ENCODE measurements around the gene RFX8.
A peak's percentile ranks its signal among the peaks of the same experiment; 100 is the strongest.

Gene RFX8

GRCh38 chr2:101398116-101398821 lies 76.6 kb downstream of the RFX8 start:
- H3K27me3 ChIP-seq (ENCODE audit: control insufficient read depth, insufficient read depth, low read length) = no peaks in the 10 kb centered on the region
- H3K36me3 ChIP-seq (ENCODE audit: control insufficient read depth, insufficient read depth, low read length) = no peaks in the 10 kb centered on the region
- H3K9me3 ChIP-seq (ENCODE audit: control insufficient read depth, insufficient read depth, low read length) = no peaks in the 10 kb centered on the region
- H3K9ac ChIP-seq (ENCODE audit: low read depth, low read length) = no peak overlapping the region
- no peak overlapping the region for H3K27ac ChIP-seq (ENCODE audit: low read depth, low read length)
- no peak overlapping the region for H3K4me3 ChIP-seq (ENCODE audit: low read depth, low read length)
- H3K4me1 ChIP-seq (ENCODE audit: control insufficient read depth, insufficient read depth, low read length) = peaks cover 4% of the 10 kb centered on the region

DNA sequence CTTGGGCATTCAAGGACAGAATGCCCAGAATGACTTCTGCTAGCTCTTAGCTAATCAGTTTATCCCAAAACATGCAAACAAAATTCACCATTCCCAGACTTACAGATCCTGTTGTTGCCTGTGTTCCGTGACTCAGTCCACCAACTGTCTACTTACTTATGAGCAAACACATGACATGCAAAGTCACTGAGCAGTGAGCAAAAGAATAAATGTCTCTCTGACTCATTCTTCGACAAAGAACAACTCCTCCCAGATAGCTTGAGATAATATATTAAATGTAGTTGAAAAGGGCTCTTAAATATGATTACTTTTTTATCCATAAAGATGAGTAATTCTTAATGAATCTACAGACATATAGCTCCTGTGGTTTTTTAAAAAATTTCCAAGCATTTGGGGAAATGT lies 78.6 kb downstream of the RFX8 start:
- H3K4me3 ChIP-seq (ENCODE audit: low read depth, low read length) = no peak overlapping the region
- no peaks in the 10 kb centered on the region for H3K36me3 ChIP-seq (ENCODE audit: control insufficient read depth, insufficient read depth, low read length)
- no peaks in the 10 kb centered on the region for H3K9me3 ChIP-seq (ENCODE audit: control insufficient read depth, insufficient read depth, low read length)
- H3K27ac ChIP-seq (ENCODE audit: low read depth, low read length) = no peak overlapping the region
- no peak overlapping the region for H3K9ac ChIP-seq (ENCODE audit: low read depth, low read length)
- H3K4me1 ChIP-seq (ENCODE audit: control insufficient read depth, insufficient read depth, low read length) = peaks cover 4% of the 10 kb centered on the region
- H3K27me3 ChIP-seq (ENCODE audit: control insufficient read depth, insufficient read depth, low read length) = no peaks in the 10 kb centered on the region

GRCh38 chr2:101395545-101396315 lies 79.2 kb downstream of the RFX8 start:
- H3K9ac ChIP-seq (ENCODE audit: low read depth, low read length) = no peak overlapping the region
- no peak overlapping the region for H3K4me3 ChIP-seq (ENCODE audit: low read depth, low read length)
- no peak overlapping the region for H3K27ac ChIP-seq (ENCODE audit: low read depth, low read length)
- H3K27me3 ChIP-seq (ENCODE audit: control insufficient read depth, insufficient read depth, low read length) = no peaks in the 10 kb centered on the region
- peaks cover 4% of the 10 kb centered on the region for H3K4me1 ChIP-seq (ENCODE audit: control insufficient read depth, insufficient read depth, low read length)
- no peaks in the 10 kb centered on the region for H3K36me3 ChIP-seq (ENCODE audit: control insufficient read depth, insufficient read depth, low read length)
- H3K9me3 ChIP-seq (ENCODE audit: control insufficient read depth, insufficient read depth, low read length) = no peaks in the 10 kb centered on the region

GRCh38 chr2:101388232-101388631 lies 86.7 kb downstream of the RFX8 start:
- peaks cover 7% of the 10 kb centered on the region; the same call in 1 of the 2 replicates for H3K4me1 ChIP-seq (ENCODE audit: control insufficient read depth, insufficient read depth, low read length)
- H3K36me3 ChIP-seq (ENCODE audit: control insufficient read depth, insufficient read depth, low read length) = no peaks in the 10 kb centered on the region
- peak overlapping the region; percentile 20 for H3K27ac ChIP-seq (ENCODE audit: low read depth, low read length)
- H3K9me3 ChIP-seq (ENCODE audit: control insufficient read depth, insufficient read depth, low read length) = no peaks in the 10 kb centered on the region
- no peak overlapping the region for H3K9ac ChIP-seq (ENCODE audit: low read depth, low read length)
- no peak overlapping the region for H3K4me3 ChIP-seq (ENCODE audit: low read depth, low read length)
- H3K27me3 ChIP-seq (ENCODE audit: control insufficient read depth, insufficient read depth, low read length) = peaks cover 44% of the 10 kb centered on the region

DNA sequence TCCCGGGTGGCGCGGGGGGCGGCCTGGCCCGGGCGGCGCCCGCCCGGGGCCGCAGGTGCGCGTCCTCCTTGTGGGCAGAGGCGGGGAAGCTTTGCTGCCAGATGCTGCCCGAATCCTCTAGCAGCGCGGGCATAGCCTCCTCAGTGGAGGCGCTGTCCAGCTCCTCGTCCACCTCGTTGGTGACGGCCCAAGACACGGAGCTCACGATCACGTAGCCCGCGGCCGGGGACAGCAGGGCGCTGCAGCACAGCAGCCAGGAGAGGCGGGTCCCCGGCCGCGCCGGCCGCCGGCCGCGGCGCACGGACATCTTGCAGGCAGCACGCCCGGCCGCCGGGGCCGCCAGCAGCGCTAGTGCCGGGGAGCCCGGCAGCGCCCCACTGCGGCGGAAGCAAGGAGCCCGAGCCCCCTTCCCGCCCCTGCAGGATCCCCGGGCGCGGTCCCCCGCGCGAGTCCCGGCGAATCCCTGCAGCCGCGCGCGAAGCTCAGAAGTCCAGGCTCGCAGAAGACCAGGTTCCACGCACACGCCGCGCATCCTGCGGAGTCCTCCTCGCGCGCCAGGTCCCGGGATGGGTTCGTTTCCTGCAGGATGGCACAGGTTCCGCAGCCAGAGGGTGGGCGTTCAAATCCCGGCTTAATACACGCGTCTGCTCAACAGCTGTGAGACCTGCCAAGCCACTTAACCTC lies 87.6 kb downstream of the RFX8 start, which contains the start of gene CREG2:
CREG2 (minus strand) TSS at position 353 of the 684 bp plus-strand sequence; CDS start at position 307, 46 bp downstream.
- Histone ChIP-seq H3K9me3 (ENCODE audit: control insufficient read depth, insufficient read depth, low read length) (no peaks in the 10 kb centered on the region), H3K9ac (ENCODE audit: low read depth, low read length) (0 out of 2 replicates have a peak within 1 kb of the TSS, but pooled peaks have one; percentile 12), H3K27ac (ENCODE audit: low read depth, low read length) (peak within 1 kb of the TSS; percentile 20), H3K27me3 (ENCODE audit: control insufficient read depth, insufficient read depth, low read length) (peaks cover 44% of the 10 kb centered on the region), H3K4me1 (ENCODE audit: control insufficient read depth, insufficient read depth, low read length) (peaks cover 7% of the 10 kb centered on the region; the same call in 1 of the 2 replicates), H3K4me3 (ENCODE audit: low read depth, low read length) (peak within 1 kb of the TSS; percentile 83), H3K36me3 (ENCODE audit: control insufficient read depth, insufficient read depth, low read length) (no peaks in the 10 kb centered on the region)

DNA sequence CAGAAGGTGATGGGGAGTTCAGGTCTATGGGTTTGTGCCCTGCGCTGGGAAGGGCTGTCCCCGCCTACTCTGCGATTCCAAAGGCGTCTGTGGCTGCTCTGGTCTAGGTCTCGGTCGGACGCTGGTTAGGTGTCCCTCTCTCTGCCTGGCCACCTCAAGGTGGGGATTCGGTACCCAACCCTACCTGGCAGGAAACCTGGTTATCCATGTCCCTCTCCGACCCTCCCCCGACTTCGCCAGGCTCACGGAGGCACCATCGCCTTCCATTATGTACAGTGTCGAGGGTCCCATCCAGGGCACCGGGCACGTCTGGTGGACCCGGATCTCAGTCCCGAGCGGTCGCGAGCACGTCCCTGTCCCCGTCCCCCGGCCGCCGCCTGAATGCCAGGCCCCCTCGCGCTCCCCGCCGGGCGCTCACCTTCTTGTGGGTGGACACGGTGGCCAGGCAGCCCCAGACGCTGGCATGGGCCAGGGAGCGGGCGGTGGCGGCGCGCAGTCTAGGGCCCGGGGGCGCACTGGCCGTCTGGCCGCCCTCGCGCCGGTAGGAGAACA lies 88.2 kb downstream of the RFX8 start:
- H3K4me3 ChIP-seq (ENCODE audit: low read depth, low read length) = peak overlapping the region; percentile 83
- H3K27ac ChIP-seq (ENCODE audit: low read depth, low read length) = no peak overlapping the region
- peaks cover 44% of the 10 kb centered on the region for H3K27me3 ChIP-seq (ENCODE audit: control insufficient read depth, insufficient read depth, low read length)
- H3K36me3 ChIP-seq (ENCODE audit: control insufficient read depth, insufficient read depth, low read length) = no peaks in the 10 kb centered on the region
- H3K4me1 ChIP-seq (ENCODE audit: control insufficient read depth, insufficient read depth, low read length) = peaks cover 7% of the 10 kb centered on the region; the same call in 1 of the 2 replicates
- no peaks in the 10 kb centered on the region for H3K9me3 ChIP-seq (ENCODE audit: control insufficient read depth, insufficient read depth, low read length)
- H3K9ac ChIP-seq (ENCODE audit: low read depth, low read length) = 0 out of 2 replicates have a peak overlapping the region, but pooled peaks have one; percentile 12

DNA sequence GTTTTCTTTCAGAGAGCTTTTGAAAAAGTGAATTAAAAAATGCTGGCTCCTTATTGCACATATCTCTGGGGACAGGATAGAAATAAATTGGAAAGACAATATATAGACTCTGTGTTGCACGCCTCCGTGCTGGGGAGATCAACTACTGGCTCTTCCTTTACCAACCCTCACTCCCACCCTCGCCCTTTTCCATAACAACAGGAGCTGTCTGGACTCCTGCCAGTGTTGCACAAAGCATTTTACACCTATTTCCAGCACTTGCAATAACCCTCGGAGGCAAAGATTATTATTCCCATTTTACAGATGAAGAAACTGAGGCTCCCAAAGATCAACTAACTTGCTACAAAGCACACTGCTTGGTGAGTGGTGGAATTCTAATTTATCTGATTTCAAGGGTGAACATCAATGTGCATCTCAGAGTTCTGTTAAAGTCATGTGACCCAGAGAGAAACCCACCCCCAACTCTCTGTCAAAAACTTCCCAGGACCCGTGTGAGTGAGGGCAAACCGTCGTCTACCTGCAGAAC lies 91.8 kb downstream of the RFX8 start:
- Histone ChIP-seq H3K9me3 (ENCODE audit: control insufficient read depth, insufficient read depth, low read length) (no peaks in the 10 kb centered on the region), H3K36me3 (ENCODE audit: control insufficient read depth, insufficient read depth, low read length) (no peaks in the 10 kb centered on the region), H3K27me3 (ENCODE audit: control insufficient read depth, insufficient read depth, low read length) (peaks cover 38% of the 10 kb centered on the region), H3K27ac (ENCODE audit: low read depth, low read length) (no peak overlapping the region), H3K4me3 (ENCODE audit: low read depth, low read length) (no peak overlapping the region), H3K9ac (ENCODE audit: low read depth, low read length) (no peak overlapping the region), H3K4me1 (ENCODE audit: control insufficient read depth, insufficient read depth, low read length) (peaks cover 7% of the 10 kb centered on the region; the same call in 1 of the 2 replicates)

- Histone ChIP-seq H3K36me3 (ENCODE audit: control insufficient read depth, insufficient read depth, low read length) (no peaks in the 10 kb centered on the region), H3K9me3 (ENCODE audit: control insufficient read depth, insufficient read depth, low read length) (no peaks in the 10 kb centered on the region), H3K27me3 (ENCODE audit: control insufficient read depth, insufficient read depth, low read length) (peaks cover 31% of the 10 kb centered on the region), H3K27ac (ENCODE audit: low read depth, low read length) (no peak overlapping the region), H3K4me1 (ENCODE audit: control insufficient read depth, insufficient read depth, low read length) (peaks cover 7% of the 10 kb centered on the region; the same call in 1 of the 2 replicates), H3K9ac (ENCODE audit: low read depth, low read length) (no peak overlapping the region), H3K4me3 (ENCODE audit: low read depth, low read length) (no peak overlapping the region)
Observed at GRCh38 chr2:101382442-101382841, 92.5 kb downstream of the RFX8 start.

DNA sequence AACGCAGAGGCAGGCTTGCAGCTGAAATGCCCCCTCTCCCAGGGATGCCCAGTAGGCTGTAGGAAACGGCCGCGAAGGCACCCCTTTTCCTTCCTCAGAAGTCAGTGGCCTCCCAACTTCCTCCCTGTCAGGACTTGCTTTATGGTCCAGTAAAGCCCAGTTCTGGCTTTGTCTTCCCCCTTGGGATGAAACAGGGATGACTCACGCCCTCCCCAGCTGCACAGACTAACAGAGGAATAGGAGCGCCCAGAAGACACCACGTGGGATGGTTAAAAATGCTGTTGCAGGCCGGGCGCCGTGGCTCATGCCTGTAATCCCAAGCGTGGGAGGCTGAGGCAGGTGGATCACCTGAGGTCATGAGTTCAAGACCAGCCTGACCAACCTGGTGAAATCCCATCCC lies 94.5 kb downstream of the RFX8 start:
- no peak overlapping the region for H3K9ac ChIP-seq (ENCODE audit: low read depth, low read length)

GRCh38 chr2:101379091-101379490 lies 95.8 kb downstream of the RFX8 start:
- Histone ChIP-seq H3K4me1 (ENCODE audit: control insufficient read depth, insufficient read depth, low read length) (no peaks in the 10 kb centered on the region; the same call in 1 of the 2 replicates), H3K4me3 (ENCODE audit: low read depth, low read length) (no peak overlapping the region), H3K9me3 (ENCODE audit: control insufficient read depth, insufficient read depth, low read length) (no peaks in the 10 kb centered on the region), H3K27me3 (ENCODE audit: control insufficient read depth, insufficient read depth, low read length) (no peaks in the 10 kb centered on the region), H3K9ac (ENCODE audit: low read depth, low read length) (no peak overlapping the region), H3K36me3 (ENCODE audit: control insufficient read depth, insufficient read depth, low read length) (no peaks in the 10 kb centered on the region), H3K27ac (ENCODE audit: low read depth, low read length) (no peak overlapping the region)

More for the DNA sequence above, 94.5 kb downstream of the RFX8 start:
- Histone ChIP-seq H3K36me3 (ENCODE audit: control insufficient read depth, insufficient read depth, low read length) (no peaks in the 10 kb centered on the region), H3K27me3 (ENCODE audit: control insufficient read depth, insufficient read depth, low read length) (peaks cover 11% of the 10 kb centered on the region), H3K4me3 (ENCODE audit: low read depth, low read length) (no peak overlapping the region), H3K27ac (ENCODE audit: low read depth, low read length) (no peak overlapping the region), H3K9me3 (ENCODE audit: control insufficient read depth, insufficient read depth, low read length) (no peaks in the 10 kb centered on the region), H3K4me1 (ENCODE audit: control insufficient read depth, insufficient read depth, low read length) (no peaks in the 10 kb centered on the region; the same call in 1 of the 2 replicates)
